ENCODE data around the gene NUDT22. TPM values are rescaled to one million over a fixed set of nuclear protein-coding genes. Genes with fewer than 3 reads are reported as not detected.

Gene NUDT22
- total RNA-seq, 2 experiments from 2014 or later: 51.4 to 51.9 TPM

- Mint-ChIP-seq H3K27me3 (ENCODE audit: low read depth) (no peaks in the 10 kb centered on the region), H3K4me1 (ENCODE audit: low read depth) (peaks cover 7% of the 10 kb centered on the region), H3K4me3 (no peak overlapping the region), H3K9me3 (no peaks in the 10 kb centered on the region), H3K36me3 (ENCODE audit: low read depth) (peaks cover 2% of the 10 kb centered on the region), H3K27ac (no peak overlapping the region)
- CTCF ChIA-PET: interaction anchor here (0.7 kb wide), 1 partner anchor 13 kb away, joined by 3 read pairs; no protein-coding TSS in a partner anchor
- no peak for DNase-seq
- intact Hi-C loops (cut with micrococcal nuclease): no loop called here
Measured at GRCh38 chr11:64261556-64262080, 35.5 kb downstream of the NUDT22 start.

- DNase-seq: no peak
- Mint-ChIP-seq H3K36me3 (ENCODE audit: low read depth) (peaks cover 2% of the 10 kb centered on the region), H3K27me3 (ENCODE audit: low read depth) (no peaks in the 10 kb centered on the region), H3K4me3 (no peak overlapping the region), H3K27ac (no peak overlapping the region), H3K9me3 (no peaks in the 10 kb centered on the region), H3K4me1 (ENCODE audit: low read depth) (peaks cover 7% of the 10 kb centered on the region)
- CTCF ChIA-PET: interaction anchor here (0.6 to 1.6 kb wide), 2 partner anchors 10 to 47 kb away, joined by 3 to 4 read pairs; no protein-coding TSS in a partner anchor
- intact Hi-C loops (cut with micrococcal nuclease): no loop called here
Measured at GRCh38 chr11:64262271-64263002, 36.4 kb downstream of the NUDT22 start.

GRCh38 chr11:64263021-64263946 is 37.2 kb downstream of the NUDT22 start:
- no peak for DNase-seq
- intact Hi-C loops (cut with micrococcal nuclease): no loop called here
- H3K27me3 Mint-ChIP-seq (ENCODE audit: low read depth): no peaks in the 10 kb centered on the region
- H3K9me3 Mint-ChIP-seq: no peaks in the 10 kb centered on the region
- H3K27ac Mint-ChIP-seq: no peak overlapping the region
- peaks cover 2% of the 10 kb centered on the region for H3K36me3 Mint-ChIP-seq (ENCODE audit: low read depth)
- CTCF ChIA-PET: interaction anchor here (0.6 to 1.6 kb wide), 2 partner anchors 11 to 46 kb away, joined by 3 to 4 read pairs; no protein-coding TSS in a partner anchor
- H3K4me1 Mint-ChIP-seq (ENCODE audit: low read depth): peaks cover 10% of the 10 kb centered on the region
- no peak overlapping the region for H3K4me3 Mint-ChIP-seq

DNA sequence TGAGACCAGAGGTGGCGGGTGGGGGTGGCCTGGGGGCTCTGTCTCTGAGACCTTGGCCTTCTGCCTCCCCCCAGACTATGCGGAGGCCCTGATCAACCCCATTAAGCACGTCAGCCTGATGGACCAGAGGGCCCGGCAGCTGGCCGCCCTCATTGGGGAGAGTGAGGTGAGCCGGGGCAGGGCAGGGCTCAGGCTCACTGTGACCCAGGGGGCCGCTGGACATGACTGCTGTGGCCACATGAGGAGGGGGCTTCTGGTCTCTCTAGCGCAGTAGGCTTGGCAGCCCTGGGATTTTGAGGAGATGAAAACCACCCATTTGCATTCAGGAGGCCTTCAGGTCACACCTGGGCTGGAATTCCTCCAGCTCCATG is 37.9 kb downstream of the NUDT22 start:
- H3K36me3 Mint-ChIP-seq (ENCODE audit: low read depth): peaks cover 2% of the 10 kb centered on the region
- no peak overlapping the region for H3K27ac Mint-ChIP-seq
- no peaks in the 10 kb centered on the region for H3K9me3 Mint-ChIP-seq
- peaks cover 13% of the 10 kb centered on the region for H3K4me1 Mint-ChIP-seq (ENCODE audit: low read depth)
- intact Hi-C loops (cut with micrococcal nuclease): no loop called here
- no peak for DNase-seq
- CTCF ChIA-PET: interaction anchor here (1.6 kb wide), 1 partner anchor 11 kb away, joined by 4 read pairs; no protein-coding TSS in a partner anchor
- H3K4me3 Mint-ChIP-seq: no peak overlapping the region
- H3K27me3 Mint-ChIP-seq (ENCODE audit: low read depth): no peaks in the 10 kb centered on the region

DNA sequence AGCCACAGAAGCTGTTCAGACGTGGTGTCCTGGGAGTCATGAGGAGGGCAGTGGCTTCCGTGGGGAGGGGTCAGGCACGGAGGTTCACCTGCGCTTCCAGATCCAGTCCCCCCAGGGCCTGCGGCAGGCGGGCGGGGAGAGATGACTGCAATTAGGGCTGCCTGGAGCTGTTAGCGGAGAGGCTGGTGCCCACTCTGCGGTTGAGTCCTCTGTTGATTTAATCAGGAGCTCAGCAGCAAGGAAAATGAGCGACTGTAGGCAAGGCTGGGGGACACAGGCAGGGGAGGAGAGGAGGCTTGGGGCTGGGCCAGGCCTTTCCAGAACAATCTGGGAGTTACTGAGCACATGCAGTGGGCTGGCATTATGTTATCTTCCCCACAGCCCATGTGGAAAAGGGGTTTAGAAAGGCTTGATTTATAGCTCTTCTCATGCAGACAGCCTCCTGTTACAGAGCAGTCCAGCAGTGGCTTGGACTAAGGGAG is 38.3 kb downstream of the NUDT22 start:
- Mint-ChIP-seq H3K9me3 (no peaks in the 10 kb centered on the region), H3K4me3 (no peak overlapping the region), H3K27ac (no peak overlapping the region), H3K36me3 (ENCODE audit: low read depth) (peaks cover under 1% of the 10 kb centered on the region), H3K27me3 (ENCODE audit: low read depth) (no peaks in the 10 kb centered on the region), H3K4me1 (ENCODE audit: low read depth) (peaks cover 14% of the 10 kb centered on the region)
- no peak for DNase-seq
- intact Hi-C loops (cut with micrococcal nuclease): no loop called here
- CTCF ChIA-PET: interaction anchor here (1.6 kb wide), 1 partner anchor 12 kb away, joined by 4 read pairs; no protein-coding TSS in a partner anchor

DNA sequence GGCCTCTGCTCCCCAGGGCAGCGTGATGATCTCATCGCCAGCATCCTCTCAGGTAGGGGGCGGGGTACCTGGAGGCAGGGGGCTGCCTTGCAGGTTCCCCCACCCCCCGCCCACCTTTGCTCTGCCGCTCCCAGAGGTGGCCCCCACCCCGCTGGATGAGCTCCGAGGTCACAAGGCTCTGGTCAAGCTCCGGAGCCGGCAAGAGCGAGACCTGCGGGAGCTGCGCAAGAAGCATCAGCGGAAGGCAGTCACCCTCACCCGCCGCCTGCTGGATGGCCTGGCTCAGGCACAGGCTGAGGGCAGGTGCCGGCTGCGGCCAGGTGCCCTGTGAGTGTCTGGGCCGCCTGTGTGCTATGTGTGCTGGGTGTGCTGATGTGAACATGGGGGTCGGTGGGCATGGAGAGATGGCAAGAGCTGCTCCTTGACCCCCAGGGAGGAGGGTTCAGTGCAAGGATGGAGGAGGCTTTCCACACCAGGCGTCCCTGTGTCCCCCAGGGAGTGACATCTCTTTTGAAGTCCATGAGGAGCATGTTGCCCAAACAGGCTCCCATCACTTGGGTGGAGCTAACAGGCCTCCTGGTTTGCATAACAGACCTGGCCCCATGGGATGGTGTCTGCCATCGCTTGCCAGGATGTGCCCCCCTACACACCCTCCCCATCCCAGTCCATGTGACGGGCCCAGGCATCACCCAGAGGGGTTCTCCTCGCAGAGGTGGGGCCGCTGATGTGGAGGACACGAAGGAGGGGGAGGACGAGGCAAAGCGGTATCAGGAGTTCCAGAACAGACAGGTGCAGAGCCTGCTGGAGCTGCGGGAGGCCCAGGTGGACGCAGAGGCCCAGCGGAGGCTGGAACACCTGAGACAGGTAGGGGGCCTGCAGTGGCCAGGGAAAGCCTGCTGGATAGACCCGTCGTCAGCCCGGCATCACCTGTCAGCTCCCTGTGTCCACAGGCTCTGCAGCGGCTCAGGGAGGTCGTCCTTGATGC is 39.4 kb downstream of the NUDT22 start:
- intact Hi-C loops (cut with micrococcal nuclease): no loop called here
- H3K27ac Mint-ChIP-seq: no peak overlapping the region
- CTCF ChIA-PET: no interaction called here

GRCh38 chr11:64266339-64266738 is 40.3 kb downstream of the NUDT22 start:
- CTCF ChIA-PET: no interaction called here
- no peak overlapping the region for H3K27ac Mint-ChIP-seq
- intact Hi-C loops (cut with micrococcal nuclease): no loop called here

More for the DNA sequence above, 39.4 kb downstream of the NUDT22 start:
- Mint-ChIP-seq H3K4me1 (ENCODE audit: low read depth) (peaks cover 8% of the 10 kb centered on the region), H3K27me3 (ENCODE audit: low read depth) (no peaks in the 10 kb centered on the region), H3K9me3 (no peaks in the 10 kb centered on the region), H3K36me3 (ENCODE audit: low read depth) (no peaks in the 10 kb centered on the region), H3K4me3 (no peak overlapping the region)
- DNase-seq: no peak

GRCh38 chr11:64267207-64267945 is 41.3 kb downstream of the NUDT22 start:
- Mint-ChIP-seq H3K4me1 (ENCODE audit: low read depth) (peaks cover 14% of the 10 kb centered on the region), H3K36me3 (ENCODE audit: low read depth) (no peaks in the 10 kb centered on the region), H3K27me3 (ENCODE audit: low read depth) (no peaks in the 10 kb centered on the region), H3K4me3 (no peak overlapping the region), H3K9me3 (no peaks in the 10 kb centered on the region), H3K27ac (no peak overlapping the region)
- intact Hi-C loops (cut with micrococcal nuclease): no loop called here
- CTCF ChIA-PET: interaction anchor here (0.7 to 2.0 kb wide), 4 partner anchors 33 to 63 kb away, joined by 3 to 10 read pairs (median 6); partner anchors contain the start of gene CATSPERZ
- no peak for DNase-seq

More at GRCh38 chr11:64266339-64266738, 40.3 kb downstream of the NUDT22 start:
- no peaks in the 10 kb centered on the region for H3K9me3 Mint-ChIP-seq
- no peak overlapping the region for H3K4me3 Mint-ChIP-seq
- H3K4me1 Mint-ChIP-seq (ENCODE audit: low read depth): peaks cover 8% of the 10 kb centered on the region
- no peaks in the 10 kb centered on the region for H3K36me3 Mint-ChIP-seq (ENCODE audit: low read depth)
- H3K27me3 Mint-ChIP-seq (ENCODE audit: low read depth): no peaks in the 10 kb centered on the region
- no peak for DNase-seq

- peaks cover 15% of the 10 kb centered on the region for H3K4me1 Mint-ChIP-seq (ENCODE audit: low read depth)
- no peaks in the 10 kb centered on the region for H3K9me3 Mint-ChIP-seq
- intact Hi-C loops (cut with micrococcal nuclease): no loop called here
- no peaks in the 10 kb centered on the region for H3K36me3 Mint-ChIP-seq (ENCODE audit: low read depth)
- CTCF ChIA-PET: interaction anchor here (0.8 to 3.0 kb wide), 7 partner anchors 17 to 91 kb away, joined by 3 to 20 read pairs (median 4); partner anchors contain the start of genes CATSPERZ and PLCB3
- no peak for DNase-seq
- H3K4me3 Mint-ChIP-seq: peak overlapping the region; percentile 90
- no peaks in the 10 kb centered on the region for H3K27me3 Mint-ChIP-seq (ENCODE audit: low read depth)
- peak overlapping the region; percentile 88 for H3K27ac Mint-ChIP-seq
Measured at GRCh38 chr11:64268025-64268892, 42.2 kb downstream of the NUDT22 start.
